Neutrophil (primary cell): ENCODE data around the gene HIPK2.
A peak's percentile ranks its signal among the peaks of the same experiment; 100 is the strongest.

Experiments used
- H3K27ac ChIP-seq: fragments of 200-600 bp; sonication (generic); 2 replicates; pipeline ENCODE4 v1.5.1; 2016; ENCODE audit warnings: mild to moderate bottlenecking, moderate library complexity
- H3K27me3 ChIP-seq: fragments of 200-600 bp; sonication (generic); 2 replicates; pipeline ENCODE4 v1.6.0; 2016; ENCODE audit warnings: mild to moderate bottlenecking
- H3K36me3 ChIP-seq: fragments of 200-600 bp; sonication (generic); 2 replicates; pipeline ENCODE4 v1.5.1; 2017
- H3K4me1 ChIP-seq, 2 experiments: fragments of 200-600 bp in 1 of 2; sonication (generic) in 1 of 2; 1 replicate in 1 of 2; 2 replicates in 1 of 2; pipeline versions ENCODE4 v1.5.1 to v1.6.1; 2013 to 2016; ENCODE audit warnings: low read depth in 1 of 2, low read length in 1 of 2, mild to moderate bottlenecking in 1 of 2, moderate library complexity in 1 of 2; ENCODE audit not compliant: control insufficient read depth in 1 of 2, insufficient read depth in 1 of 2
- H3K4me3 ChIP-seq, 2 experiments: fragments of 200-600 bp in 1 of 2; sonication (generic) in 1 of 2; 1 replicate in 1 of 2; 2 replicates in 1 of 2; pipeline ENCODE4 v1.5.1; 2013 to 2016; ENCODE audit warnings: low read depth in 1 of 2, low read length in 1 of 2, mild to moderate bottlenecking in 1 of 2, moderate library complexity in 1 of 2
- H3K9me3 ChIP-seq: fragments of 200-600 bp; sonication (generic); 2 replicates; pipeline ENCODE4 v1.5.1; 2016
- CTCF ChIP-seq: fragments of 200-600 bp; sonication (generic); IDR thresholded peaks from 2 replicates; pipeline ENCODE4 v1.5.1; 2016; ENCODE audit warnings: antibody characterized with exemption

Gene HIPK2

GRCh38 chr7:139656387-139656786 lies 121.4 kb downstream of the HIPK2 start:
- Histone ChIP-seq H3K4me3 (no peak overlapping the region), H3K27ac (peak overlapping the region; percentile 59), H3K36me3 (peaks cover 21% of the 10 kb centered on the region), H3K9me3 (no peaks in the 10 kb centered on the region), H3K4me1 (peaks cover 12 to 14% of the 10 kb centered on the region in 2 experiments), H3K27me3 (no peaks in the 10 kb centered on the region)
- TF ChIP-seq CTCF, result no peak

GRCh38 chr7:139655305-139655704 lies 122.5 kb downstream of the HIPK2 start:
- TF ChIP-seq CTCF, result no peak
- Histone ChIP-seq H3K27me3 (no peaks in the 10 kb centered on the region), H3K9me3 (no peaks in the 10 kb centered on the region), H3K27ac (peak overlapping the region; percentile 59), H3K36me3 (peaks cover 29% of the 10 kb centered on the region), H3K4me1 (peaks cover 12 to 14% of the 10 kb centered on the region in 2 experiments), H3K4me3 (no peak overlapping the region)

GRCh38 chr7:139654276-139655181 lies 123.3 kb downstream of the HIPK2 start:
- H3K4me3 ChIP-seq, result no peak overlapping the region

GRCh38 chr7:139651914-139652313 lies 125.9 kb downstream of the HIPK2 start:
- no peaks in the 10 kb centered on the region for H3K27me3 ChIP-seq
- peaks cover 25% of the 10 kb centered on the region for H3K36me3 ChIP-seq
- H3K4me3 ChIP-seq, result no peak overlapping the region
- H3K27ac ChIP-seq, result no peak overlapping the region
- no peaks in the 10 kb centered on the region for H3K9me3 ChIP-seq
- no peak for TF ChIP-seq CTCF
- H3K4me1 ChIP-seq, result peaks cover 41 to 42% of the 10 kb centered on the region in 2 experiments

More at GRCh38 chr7:139654276-139655181, 123.3 kb downstream of the HIPK2 start:
- Histone ChIP-seq H3K27ac (peak overlapping the region; percentile 59), H3K9me3 (no peaks in the 10 kb centered on the region), H3K4me1 (peaks cover 17 to 19% of the 10 kb centered on the region in 2 experiments), H3K36me3 (peaks cover 29% of the 10 kb centered on the region), H3K27me3 (no peaks in the 10 kb centered on the region)
- no peak for TF ChIP-seq CTCF

GRCh38 chr7:139651308-139651707 lies 126.5 kb downstream of the HIPK2 start:
- no peaks in the 10 kb centered on the region for H3K9me3 ChIP-seq
- H3K4me1 ChIP-seq, result peaks cover 47 to 48% of the 10 kb centered on the region in 2 experiments
- TF ChIP-seq CTCF, result no peak

More at GRCh38 chr7:139651308-139651707, 126.5 kb downstream of the HIPK2 start:
- Histone ChIP-seq H3K27ac (no peak overlapping the region), H3K27me3 (no peaks in the 10 kb centered on the region), H3K36me3 (peaks cover 25% of the 10 kb centered on the region), H3K4me3 (no peak overlapping the region)
